ENCODE measurements around the gene CNOT3. TPM values are rescaled to one million over a fixed set of nuclear protein-coding genes. Genes with fewer than 3 reads are reported as not detected.

The CNOT3 gene
- total and polyA plus RNA-seq, 9 of the 15 experiments (the other 6 are each of a cell fraction or from before 2014, with no cell fraction given), result 0.27 to 60.4 (median 9.9) TPM

- no peak for TF ChIP-seq HES1 (IDR thresholded peaks at IDR 0.05; ENCODE audit: low read depth)
- peak; percentile 90 to 98 (median 96) for TF ChIP-seq YY1 (IDR thresholded peaks at IDR 0.05; ENCODE audit: borderline replicate concordance in 1 of 3, control insufficient read depth in 1 of 3, extremely low read depth in 1 of 3, insufficient read depth in 3 of 3, insufficient read length in 1 of 3, insufficient replicate concordance in 2 of 3, low read depth in 1 of 3, low read length in 2 of 3)
- peak; percentile 13; the same call in 1 of the 2 replicates for TF ChIP-seq RB1 (IDR thresholded peaks at IDR 0.05; ENCODE audit: low read depth)
- TF ChIP-seq, protein P1, sequence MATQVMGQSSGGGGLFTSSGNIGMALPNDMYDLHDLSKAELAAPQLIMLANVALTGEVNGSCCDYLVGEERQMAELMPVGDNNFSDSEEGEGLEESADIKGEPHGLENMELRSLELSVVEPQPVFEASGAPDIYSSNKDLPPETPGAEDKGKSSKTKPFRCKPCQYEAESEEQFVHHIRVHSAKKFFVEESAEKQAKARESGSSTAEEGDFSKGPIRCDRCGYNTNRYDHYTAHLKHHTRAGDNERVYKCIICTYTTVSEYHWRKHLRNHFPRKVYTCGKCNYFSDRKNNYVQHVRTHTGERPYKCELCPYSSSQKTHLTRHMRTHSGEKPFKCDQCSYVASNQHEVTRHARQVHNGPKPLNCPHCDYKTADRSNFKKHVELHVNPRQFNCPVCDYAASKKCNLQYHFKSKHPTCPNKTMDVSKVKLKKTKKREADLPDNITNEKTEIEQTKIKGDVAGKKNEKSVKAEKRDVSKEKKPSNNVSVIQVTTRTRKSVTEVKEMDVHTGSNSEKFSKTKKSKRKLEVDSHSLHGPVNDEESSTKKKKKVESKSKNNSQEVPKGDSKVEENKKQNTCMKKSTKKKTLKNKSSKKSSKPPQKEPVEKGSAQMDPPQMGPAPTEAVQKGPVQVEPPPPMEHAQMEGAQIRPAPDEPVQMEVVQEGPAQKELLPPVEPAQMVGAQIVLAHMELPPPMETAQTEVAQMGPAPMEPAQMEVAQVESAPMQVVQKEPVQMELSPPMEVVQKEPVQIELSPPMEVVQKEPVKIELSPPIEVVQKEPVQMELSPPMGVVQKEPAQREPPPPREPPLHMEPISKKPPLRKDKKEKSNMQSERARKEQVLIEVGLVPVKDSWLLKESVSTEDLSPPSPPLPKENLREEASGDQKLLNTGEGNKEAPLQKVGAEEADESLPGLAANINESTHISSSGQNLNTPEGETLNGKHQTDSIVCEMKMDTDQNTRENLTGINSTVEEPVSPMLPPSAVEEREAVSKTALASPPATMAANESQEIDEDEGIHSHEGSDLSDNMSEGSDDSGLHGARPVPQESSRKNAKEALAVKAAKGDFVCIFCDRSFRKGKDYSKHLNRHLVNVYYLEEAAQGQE (IDR thresholded peaks at IDR 0.05; ENCODE audit: borderline replicate concordance), result no peak
- TF ChIP-seq, protein P1 (CRISPR knock-in tag; IDR thresholded peaks at IDR 0.05; ENCODE audit: low read depth), result 0 out of 2 replicates have a peak, but pooled peaks have one; percentile 31
- TF ChIP-seq MAZ (CRISPR knock-in tag; conservative IDR thresholded peaks at IDR 0.05 in 1 of 2, IDR thresholded peaks at IDR 0.05 in 1 of 2), result peak in 1 of 2 experiments; percentile 13; a peak in 3 of 4 replicates
- TF ChIP-seq POLR2B (IDR thresholded peaks at IDR 0.05; ENCODE audit: low read depth, partially characterized antibody), result peak; percentile 76
- no peak for TF ChIP-seq HMG20B (CRISPR knock-in tag; IDR thresholded peaks at IDR 0.05)
- TF ChIP-seq E2F6 (IDR thresholded peaks at IDR 0.05; ENCODE audit: borderline replicate concordance in 1 of 2, extremely low read depth in 1 of 2, insufficient read depth in 1 of 2, insufficient read length in 1 of 2, low read depth in 1 of 2, low read length in 1 of 2, poor library complexity in 1 of 2, severe bottlenecking in 1 of 2), result peak; percentile 54 to 83
- TF ChIP-seq SRF (CRISPR knock-in tag; IDR thresholded peaks at IDR 0.05), result no peak
- TF ChIP-seq YBX1 (IDR thresholded peaks at IDR 0.05), result no peak
- no peak for TF ChIP-seq SRSF7 (optimal IDR thresholded peaks at IDR 0.05; ENCODE audit: low read depth, low read length)
- TF ChIP-seq U2AF2 (optimal IDR thresholded peaks at IDR 0.05; ENCODE audit: low read depth, low read length), result no peak
- TF ChIP-seq ZFX (CRISPR knock-in tag; IDR thresholded peaks at IDR 0.05), result peak; percentile 91
Observed at GRCh38 chr19:54137699-54138488, at the start of gene CNOT3 (continued).

All from K562 (cell line).